ENCODE results near the gene MYCL. TPM values are rescaled to one million over a fixed set of nuclear protein-coding genes. Genes with fewer than 3 reads are reported as not detected.

The MYCL gene
- total and polyA plus RNA-seq, 2 of the 13 experiments (the other 11 are each of a cell fraction or from before 2014, with no cell fraction given) = 0.31 to 1.7 TPM

GRCh38 chr1:39877980-39878956 lies 23.4 kb downstream of the MYCL start (continued):
- TF ChIP-seq RXRB (CRISPR knock-in tag; IDR thresholded peaks at IDR 0.05; ENCODE audit: borderline replicate concordance) (peak; percentile 88), MBNL3 (CRISPR knock-in tag; conservative IDR thresholded peaks at IDR 0.05) (no peak), SOX5 (CRISPR knock-in tag; IDR thresholded peaks at IDR 0.05; ENCODE audit: borderline replicate concordance) (peak; percentile 88), FOXA3 (CRISPR knock-in tag; IDR thresholded peaks at IDR 0.05) (peak; percentile 62), ZC3H13 (CRISPR knock-in tag; IDR thresholded peaks at IDR 0.05) (no peak)

- H3K27ac ChIP-seq (ENCODE audit: extremely low read length, insufficient read depth, low read length) = peak overlapping the region; percentile 38
- no peaks in the 10 kb centered on the region for H3K9me3 ChIP-seq (ENCODE audit: low read length)
- ChIA-PET POLR2A (no interaction called here), CTCF (ENCODE audit: low intra/inter-chr PET ratio, low total read pairs) (no interaction called here)
- no peak for FAIRE-seq
- DNase-seq (ENCODE audit: low spot score) = no peak
- no peak overlapping the region for H2AFZ ChIP-seq (ENCODE audit: low read length)
- WGBS (ENCODE audit: low lambda C conversion rate) = 88% methylated on average over 5 of the region's 5 CpGs
- intact Hi-C loops (cut with micrococcal nuclease; ENCODE audit: unreplicated experiment) = no loop called here
- peaks cover 88% of the 10 kb centered on the region for H3K79me2 ChIP-seq (ENCODE audit: insufficient read depth, low read length)
- ATAC-seq = no peak
- peaks cover 0 to 17% of the 10 kb centered on the region in 2 experiments; a peak in 2 of 5 replicates for H3K36me3 ChIP-seq (replicated peaks in 1 of 2; ENCODE audit: control insufficient read depth in 1 of 2, insufficient read depth in 2 of 2, low read length in 2 of 2)
- peaks cover 13% of the 10 kb centered on the region; the same call in 1 of the 2 replicates for H4K20me1 ChIP-seq (ENCODE audit: insufficient read depth, low read length)
- in situ Hi-C loops (cut with HindIII; ENCODE audit: extremely low pct_ligation_motif_present, low pct_unique_long_range_greater_than_20kb) = no loop called here
- no peaks in the 10 kb centered on the region for H3K27me3 ChIP-seq (ENCODE audit: control insufficient read depth in 1 of 2, insufficient read depth in 2 of 2, low read length in 2 of 2)
- H3K4me1 ChIP-seq (ENCODE audit: insufficient read depth, low read length) = peaks cover 63% of the 10 kb centered on the region
- H3K4me2 ChIP-seq (ENCODE audit: low read depth, low read length) = no peak overlapping the region
- TF ChIP-seq ZNF770 (CRISPR knock-in tag; IDR thresholded peaks at IDR 0.05) (peak; percentile 41; the same call in 1 of the 2 replicates), ZNF224 (CRISPR knock-in tag; IDR thresholded peaks at IDR 0.05) (no peak)
- H3K9ac ChIP-seq (ENCODE audit: insufficient read depth, low read depth, low read length) = no peak overlapping the region
- H3K4me3 ChIP-seq (replicated peaks in 1 of 3; ENCODE audit: insufficient read depth in 1 of 3, low read depth in 2 of 3, low read length in 3 of 3) = no peak overlapping the region
- BruUV-seq (replicated peaks) = no TSS peak
Observed at GRCh38 chr1:39877231-39877778, 24.4 kb downstream of the MYCL start.
